ENCODE measurements around the gene RACGAP1.

The RACGAP1 gene

GRCh38 chr12:49953151-49953550 lies 72.1 kb downstream of the RACGAP1 start:
- no peak for DNase-seq

- no peak for DNase-seq
Observed at GRCh38 chr12:49952391-49953055, 72.8 kb downstream of the RACGAP1 start.

- no peak for DNase-seq
Observed at GRCh38 chr12:49951411-49952240, 73.7 kb downstream of the RACGAP1 start.

- no peak for DNase-seq
Observed at GRCh38 chr12:49950273-49951251, 74.7 kb downstream of the RACGAP1 start, which contains the start of gene AQP2. Gene AQP2, plus strand, starts transcription at chr12:49950737. Its CDS starts 94 bp downstream, at chr12:49950831.

GRCh38 chr12:49949866-49950265 lies 75.4 kb downstream of the RACGAP1 start:
- DNase-seq = no peak

GRCh38 chr12:49948866-49949845 lies 76.1 kb downstream of the RACGAP1 start:
- no peak for DNase-seq

- no peak for DNase-seq
Observed at GRCh38 chr12:49947593-49948226, 77.6 kb downstream of the RACGAP1 start.

- no peak for DNase-seq
Observed at GRCh38 chr12:49946497-49946896, 78.8 kb downstream of the RACGAP1 start.

- no peak for DNase-seq
Observed at GRCh38 chr12:49946086-49946485, 79.2 kb downstream of the RACGAP1 start.

- DNase-seq = peak; percentile 1
Observed at GRCh38 chr12:49945394-49946080, 79.8 kb downstream of the RACGAP1 start.

- no peak for DNase-seq
Observed at GRCh38 chr12:49944718-49945117, 80.6 kb downstream of the RACGAP1 start.

GRCh38 chr12:49944046-49944445 lies 81.2 kb downstream of the RACGAP1 start:
- no peak for DNase-seq

- no peak for DNase-seq
Observed at GRCh38 chr12:49943625-49943960, 81.7 kb downstream of the RACGAP1 start.

- DNase-seq = no peak
Observed at GRCh38 chr12:49942921-49943624, 82.2 kb downstream of the RACGAP1 start.

- no peak for DNase-seq
Observed at GRCh38 chr12:49942512-49942893, 82.8 kb downstream of the RACGAP1 start.

- DNase-seq = no peak
Observed at GRCh38 chr12:49941556-49942511, 83.5 kb downstream of the RACGAP1 start.

GRCh38 chr12:49939707-49940106 lies 85.6 kb downstream of the RACGAP1 start:
- DNase-seq = no peak

GRCh38 chr12:49939307-49939706 lies 86.0 kb downstream of the RACGAP1 start:
- DNase-seq = no peak

Measured in GF-D8 (cell line).